GM13977 (cell line): Measurements from ENCODE around the gene CSN1S1.
"Not testable (repeated sequence)": the region's sequence is repeated elsewhere in the genome, so short reads cannot be mapped to it uniquely, and the experiment has no call there.

Experiments
- DNase-seq: peaks from one replicate; pipeline ENCODE4 v3.0.0; 2012; ENCODE audit warnings: low spot score
- in situ Hi-C: fragments of 300-500 bp; cut with MboI; formaldehyde crosslinking; loops from one replicate; pipeline ENCODE4 v1.12.0; 2022; ENCODE audit warnings: low sequenced_read_pairs, low pct_unique_long_range_greater_than_20kb, mixed read lengths, inconsistent platforms; ENCODE audit not compliant: unreplicated experiment
- TF ChIP-seq, protein P1 (sequence below): IDR thresholded peaks from 2 replicates; pipeline ENCODE4 v1.5.1; 2012; ENCODE audit warnings: mild to moderate bottlenecking, control low read depth; ENCODE audit not compliant: insufficient read depth; ENCODE audit errors: extremely low read depth, missing control alignments

CSN1S1 gene

DNA sequence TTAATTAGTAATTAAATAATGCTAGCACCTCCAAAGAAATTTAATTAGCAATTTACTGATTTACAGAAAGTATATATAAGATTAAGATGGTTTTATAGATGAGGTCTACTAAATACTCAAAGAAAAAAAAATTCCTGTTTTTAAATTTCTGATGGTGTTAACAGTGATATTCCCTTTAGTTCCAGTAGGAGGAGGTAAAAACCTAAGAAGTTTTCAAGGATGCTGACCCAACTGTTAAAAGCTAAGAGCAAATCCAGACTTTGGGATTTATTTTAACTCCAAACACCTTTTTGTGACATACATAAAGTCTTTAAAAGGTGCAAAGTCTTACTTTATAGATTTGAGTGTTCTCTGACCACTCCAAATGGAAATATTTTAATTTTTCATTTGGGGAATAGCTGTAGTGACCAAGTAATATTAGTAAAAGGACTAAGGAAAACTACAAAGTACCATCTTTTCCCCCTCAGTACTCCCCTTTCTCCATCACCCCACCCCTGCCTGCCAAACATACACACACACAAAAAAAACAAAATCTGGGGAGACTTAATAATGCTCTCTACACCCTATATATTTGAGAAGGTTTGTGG is 34.2 kb upstream of the CSN1S1 start:
- no peak for DNase-seq
- TF ChIP-seq, protein P1, sequence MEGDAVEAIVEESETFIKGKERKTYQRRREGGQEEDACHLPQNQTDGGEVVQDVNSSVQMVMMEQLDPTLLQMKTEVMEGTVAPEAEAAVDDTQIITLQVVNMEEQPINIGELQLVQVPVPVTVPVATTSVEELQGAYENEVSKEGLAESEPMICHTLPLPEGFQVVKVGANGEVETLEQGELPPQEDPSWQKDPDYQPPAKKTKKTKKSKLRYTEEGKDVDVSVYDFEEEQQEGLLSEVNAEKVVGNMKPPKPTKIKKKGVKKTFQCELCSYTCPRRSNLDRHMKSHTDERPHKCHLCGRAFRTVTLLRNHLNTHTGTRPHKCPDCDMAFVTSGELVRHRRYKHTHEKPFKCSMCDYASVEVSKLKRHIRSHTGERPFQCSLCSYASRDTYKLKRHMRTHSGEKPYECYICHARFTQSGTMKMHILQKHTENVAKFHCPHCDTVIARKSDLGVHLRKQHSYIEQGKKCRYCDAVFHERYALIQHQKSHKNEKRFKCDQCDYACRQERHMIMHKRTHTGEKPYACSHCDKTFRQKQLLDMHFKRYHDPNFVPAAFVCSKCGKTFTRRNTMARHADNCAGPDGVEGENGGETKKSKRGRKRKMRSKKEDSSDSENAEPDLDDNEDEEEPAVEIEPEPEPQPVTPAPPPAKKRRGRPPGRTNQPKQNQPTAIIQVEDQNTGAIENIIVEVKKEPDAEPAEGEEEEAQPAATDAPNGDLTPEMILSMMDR: peak; percentile 41
- in situ Hi-C loops: loop anchor here (25.0 kb wide), 1 partner anchor 209 kb away; no protein-coding TSS in a partner anchor

DNA sequence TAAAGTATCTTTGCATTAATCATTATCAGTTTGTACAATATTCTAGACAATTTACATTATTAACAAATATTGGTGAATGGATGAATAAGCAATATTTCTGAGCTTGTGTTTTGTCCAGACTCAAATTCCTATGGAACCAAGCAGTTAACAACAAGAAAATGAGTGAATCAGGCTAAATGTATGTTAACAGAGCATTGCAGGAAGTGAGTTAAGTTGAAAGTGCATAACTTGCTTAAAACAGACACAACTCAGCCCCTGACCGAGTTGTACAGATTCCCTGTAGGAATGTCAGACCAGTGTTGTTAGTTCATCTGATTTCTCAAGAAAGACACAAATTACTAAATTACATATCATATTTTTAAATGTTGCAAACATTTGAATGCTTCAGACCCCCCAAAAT is 23.7 kb upstream of the CSN1S1 start:
- DNase-seq: no peak
- TF ChIP-seq, protein P1: no peak
- in situ Hi-C loops: loop anchor here (25.0 kb wide), 1 partner anchor 280 kb away; the partner anchor contains the start of gene ODAM

- no peak for DNase-seq
- in situ Hi-C loops: loop anchor here (25.0 kb wide), 1 partner anchor 278 kb away; the partner anchor contains the start of gene ODAM
- TF ChIP-seq, protein P1: no peak
Measured at GRCh38 chr4:69909195-69909594, 21.7 kb upstream of the CSN1S1 start.

GRCh38 chr4:69910016-69910782 is 20.7 kb upstream of the CSN1S1 start:
- in situ Hi-C loops: loop anchor here (25.0 kb wide), 1 partner anchor 277 kb away; the partner anchor contains the start of gene ODAM
- TF ChIP-seq, protein P1: no peak
- peak; percentile 17 for DNase-seq

- no peak for DNase-seq
Measured at GRCh38 chr4:69920874-69921273, 10.0 kb upstream of the CSN1S1 start.

DNA sequence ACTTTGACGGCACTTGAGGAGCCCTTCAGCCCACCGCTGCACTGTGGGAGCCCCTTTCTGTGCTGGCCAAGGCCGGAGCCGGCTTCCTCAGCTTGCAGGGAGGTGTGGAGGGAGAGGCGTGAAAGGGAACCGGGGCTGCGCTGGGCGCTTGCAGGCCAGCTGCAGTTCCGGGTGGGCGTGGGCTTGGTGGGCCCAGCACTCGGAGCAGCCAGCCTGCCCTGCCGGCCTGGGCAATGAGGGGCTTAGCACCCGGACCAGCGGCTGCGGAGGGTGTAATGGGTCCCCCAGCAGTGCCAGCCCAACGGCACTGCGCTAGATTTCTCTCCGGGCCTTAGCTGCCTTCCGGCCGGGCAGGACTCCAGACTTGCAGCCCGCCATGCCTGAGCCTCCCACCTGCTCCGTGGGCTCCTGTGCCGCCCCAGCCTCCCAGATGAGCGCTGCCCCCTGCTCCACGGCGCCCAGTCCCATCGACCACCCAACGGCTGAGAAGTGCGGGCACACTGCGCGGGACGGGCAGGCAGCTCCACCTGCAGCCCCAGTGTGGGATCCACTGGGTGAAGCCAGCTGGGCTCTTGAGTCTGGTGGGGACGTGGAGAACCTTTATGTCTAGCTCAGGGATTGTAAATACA is 7.0 kb upstream of the CSN1S1 start:
- in situ Hi-C loops: loop anchor here (25.0 kb wide), 1 partner anchor 263 kb away; the partner anchor contains the start of gene ODAM
- DNase-seq: not testable (repeated sequence)

More at GRCh38 chr4:69920874-69921273, 10.0 kb upstream of the CSN1S1 start:
- in situ Hi-C loops: loop anchor here (25.0 kb wide), 1 partner anchor 266 kb away; the partner anchor contains the start of gene ODAM
- TF ChIP-seq, protein P1: no peak
